ENCODE data around the gene EGFL8.

DNA sequence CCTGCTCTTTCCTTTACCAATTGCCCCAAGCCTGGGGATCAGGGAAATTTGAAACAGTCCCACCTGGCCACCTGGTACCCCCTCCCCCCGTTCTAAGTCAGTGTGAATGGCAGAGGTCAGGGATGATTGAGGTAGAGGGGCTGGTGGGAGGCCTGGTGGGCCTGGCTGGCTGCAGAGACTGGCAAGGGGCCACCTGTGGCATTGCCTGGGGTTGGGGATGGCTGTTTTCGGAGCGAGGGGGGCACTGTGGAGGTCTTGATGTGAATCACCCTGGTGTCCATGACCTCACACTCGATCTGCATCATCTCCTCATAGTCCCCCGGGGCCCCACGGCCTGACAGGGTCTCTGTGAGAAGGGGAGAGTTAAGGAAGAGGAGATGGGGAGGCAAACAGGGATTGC is 48.8 kb upstream of the EGFL8 start:
- TF ChIP-seq, protein P1, sequence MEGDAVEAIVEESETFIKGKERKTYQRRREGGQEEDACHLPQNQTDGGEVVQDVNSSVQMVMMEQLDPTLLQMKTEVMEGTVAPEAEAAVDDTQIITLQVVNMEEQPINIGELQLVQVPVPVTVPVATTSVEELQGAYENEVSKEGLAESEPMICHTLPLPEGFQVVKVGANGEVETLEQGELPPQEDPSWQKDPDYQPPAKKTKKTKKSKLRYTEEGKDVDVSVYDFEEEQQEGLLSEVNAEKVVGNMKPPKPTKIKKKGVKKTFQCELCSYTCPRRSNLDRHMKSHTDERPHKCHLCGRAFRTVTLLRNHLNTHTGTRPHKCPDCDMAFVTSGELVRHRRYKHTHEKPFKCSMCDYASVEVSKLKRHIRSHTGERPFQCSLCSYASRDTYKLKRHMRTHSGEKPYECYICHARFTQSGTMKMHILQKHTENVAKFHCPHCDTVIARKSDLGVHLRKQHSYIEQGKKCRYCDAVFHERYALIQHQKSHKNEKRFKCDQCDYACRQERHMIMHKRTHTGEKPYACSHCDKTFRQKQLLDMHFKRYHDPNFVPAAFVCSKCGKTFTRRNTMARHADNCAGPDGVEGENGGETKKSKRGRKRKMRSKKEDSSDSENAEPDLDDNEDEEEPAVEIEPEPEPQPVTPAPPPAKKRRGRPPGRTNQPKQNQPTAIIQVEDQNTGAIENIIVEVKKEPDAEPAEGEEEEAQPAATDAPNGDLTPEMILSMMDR (IDR thresholded peaks at IDR 0.05) = no peak
- no peak for TF ChIP-seq POLR2A (IDR thresholded peaks at IDR 0.05)

Measured in Peyer's patch (tissue), 4 donors.